Measurements from ENCODE around the gene ELF4. TPM values are rescaled to one million over a fixed set of nuclear protein-coding genes. Genes with fewer than 3 reads are reported as not detected.

ELF4 gene
- total and polyA plus RNA-seq, 10 of the 15 experiments (the other 5 are each of a cell fraction or from before 2014, with no cell fraction given) = 4.0 to 36.7 (median 22.6) TPM

DNA sequence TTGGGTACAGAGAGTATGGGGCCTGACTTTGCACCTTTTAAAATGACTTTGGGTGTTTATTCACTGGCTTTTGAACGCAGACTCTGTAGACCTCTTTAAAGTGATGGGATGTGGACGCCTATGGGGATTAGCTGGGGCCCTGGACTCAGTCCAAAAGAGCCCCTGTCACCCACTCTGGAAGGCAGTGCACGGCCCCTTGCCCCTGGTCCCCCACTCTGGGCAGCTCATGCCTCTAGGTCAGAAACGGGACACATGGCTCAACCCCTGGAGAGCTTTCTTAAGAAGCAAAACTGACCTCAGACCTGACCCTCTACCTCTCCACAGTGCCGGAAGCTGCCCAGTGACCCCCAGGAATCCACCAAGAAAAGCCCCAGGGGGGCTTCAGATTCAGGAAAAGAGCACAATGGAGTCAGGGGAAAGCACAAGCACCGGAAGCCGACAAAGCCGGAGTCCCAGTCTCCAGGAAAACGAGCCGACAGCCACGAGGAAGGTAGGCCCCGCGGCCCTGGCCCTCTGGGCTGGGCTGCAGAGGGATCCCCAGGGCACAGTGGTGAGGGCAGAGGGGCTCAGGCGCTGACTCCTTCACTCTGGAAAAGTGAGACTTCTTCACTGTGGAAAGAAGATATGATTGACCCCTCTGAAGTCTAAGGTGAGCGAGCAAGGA is 89.5 kb downstream of the ELF4 start:
- no peak for ATAC-seq
- intact Hi-C loops (cut with micrococcal nuclease; ENCODE audit: unreplicated experiment) = loop anchor here (5.0 kb wide), 1 partner anchor 113 kb away; the partner anchor contains the start of gene UTP14A

More for the DNA sequence above, 89.5 kb downstream of the ELF4 start:
- no peak for TF ChIP-seq ESRRA (IDR thresholded peaks at IDR 0.05; ENCODE audit: low read length)
- TF ChIP-seq CEBPB (IDR thresholded peaks at IDR 0.05; ENCODE audit: borderline replicate concordance in 1 of 2, low read depth in 2 of 2, low read length in 2 of 2) = no peak
- TF ChIP-seq POU2F2 (IDR thresholded peaks at IDR 0.05; ENCODE audit: borderline replicate concordance, low read depth, low read length) = no peak
- TF ChIP-seq, protein P1, sequence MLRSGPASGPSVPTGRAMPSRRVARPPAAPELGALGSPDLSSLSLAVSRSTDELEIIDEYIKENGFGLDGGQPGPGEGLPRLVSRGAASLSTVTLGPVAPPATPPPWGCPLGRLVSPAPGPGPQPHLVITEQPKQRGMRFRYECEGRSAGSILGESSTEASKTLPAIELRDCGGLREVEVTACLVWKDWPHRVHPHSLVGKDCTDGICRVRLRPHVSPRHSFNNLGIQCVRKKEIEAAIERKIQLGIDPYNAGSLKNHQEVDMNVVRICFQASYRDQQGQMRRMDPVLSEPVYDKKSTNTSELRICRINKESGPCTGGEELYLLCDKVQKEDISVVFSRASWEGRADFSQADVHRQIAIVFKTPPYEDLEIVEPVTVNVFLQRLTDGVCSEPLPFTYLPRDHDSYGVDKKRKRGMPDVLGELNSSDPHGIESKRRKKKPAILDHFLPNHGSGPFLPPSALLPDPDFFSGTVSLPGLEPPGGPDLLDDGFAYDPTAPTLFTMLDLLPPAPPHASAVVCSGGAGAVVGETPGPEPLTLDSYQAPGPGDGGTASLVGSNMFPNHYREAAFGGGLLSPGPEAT (IDR thresholded peaks at IDR 0.05; ENCODE audit: low read depth) = no peak
- no peak for TF ChIP-seq BACH1 (IDR thresholded peaks at IDR 0.05; ENCODE audit: borderline replicate concordance)
- no peak for TF ChIP-seq SUZ12 (IDR thresholded peaks at IDR 0.05; ENCODE audit: unreplicated experiment)
- TF ChIP-seq CUX1 (IDR thresholded peaks at IDR 0.05; ENCODE audit: insufficient replicate concordance, low read depth, low read length) = no peak
- no peak for TF ChIP-seq SIX5 (IDR thresholded peaks at IDR 0.05; ENCODE audit: low read depth, low read length, severe bottlenecking)
- TF ChIP-seq STAT1 (conservative IDR thresholded peaks at IDR 0.05) = no peak
- TF ChIP-seq YBX1 (IDR thresholded peaks at IDR 0.05) = no peak
- no peak for TF ChIP-seq SIN3A (IDR thresholded peaks at IDR 0.05; ENCODE audit: low read depth, low read length)
- TF ChIP-seq NR2C2 (IDR thresholded peaks at IDR 0.05; ENCODE audit: borderline replicate concordance, control insufficient read depth, insufficient read length, low read depth) = no peak
- TF ChIP-seq, protein P2, sequence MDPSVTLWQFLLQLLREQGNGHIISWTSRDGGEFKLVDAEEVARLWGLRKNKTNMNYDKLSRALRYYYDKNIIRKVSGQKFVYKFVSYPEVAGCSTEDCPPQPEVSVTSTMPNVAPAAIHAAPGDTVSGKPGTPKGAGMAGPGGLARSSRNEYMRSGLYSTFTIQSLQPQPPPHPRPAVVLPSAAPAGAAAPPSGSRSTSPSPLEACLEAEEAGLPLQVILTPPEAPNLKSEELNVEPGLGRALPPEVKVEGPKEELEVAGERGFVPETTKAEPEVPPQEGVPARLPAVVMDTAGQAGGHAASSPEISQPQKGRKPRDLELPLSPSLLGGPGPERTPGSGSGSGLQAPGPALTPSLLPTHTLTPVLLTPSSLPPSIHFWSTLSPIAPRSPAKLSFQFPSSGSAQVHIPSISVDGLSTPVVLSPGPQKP (IDR thresholded peaks at IDR 0.05; ENCODE audit: low read depth, low read length) = no peak
- Histone ChIP-seq H4K20me1 (ENCODE audit: control insufficient read depth, insufficient read depth) (no peaks in the 10 kb centered on the region), H3K79me2 (ENCODE audit: control insufficient read depth, insufficient read depth, low read length) (no peaks in the 10 kb centered on the region), H3K9me3 (replicated peaks; ENCODE audit: control insufficient read depth, insufficient read depth, low read length) (no peaks in the 10 kb centered on the region), H3K4me1 (ENCODE audit: control insufficient read depth, insufficient read depth, low read length) (no peaks in the 10 kb centered on the region), H2AFZ (ENCODE audit: control insufficient read depth, low read depth, low read length) (no peak overlapping the region), H3K9ac (ENCODE audit: control insufficient read depth, insufficient read depth, low read length) (no peak overlapping the region), H3K4me3 (no peak overlapping the region), H3K27ac (ENCODE audit: control insufficient read depth, insufficient read depth) (no peak overlapping the region), H3K4me2 (ENCODE audit: control insufficient read depth, insufficient read depth) (no peak overlapping the region), H3K27me3 (replicated peaks in 1 of 2; ENCODE audit: control insufficient read depth in 2 of 2, insufficient read depth in 2 of 2, low read length in 1 of 2) (no peaks in the 10 kb centered on the region; a peak in 1 of 4 replicates), H3K36me3 (ENCODE audit: control insufficient read depth in 2 of 2, insufficient read depth in 2 of 2, low read length in 1 of 2) (peaks cover 0 to 3% of the 10 kb centered on the region in 2 experiments; a peak in 2 of 4 replicates)
- ChIA-PET POLR2A (no interaction called here), CTCF (no interaction called here), SMC1A (ENCODE audit: uncharacterized antibody, unreplicated experiment) (no interaction called here), RAD21 (ENCODE audit: unreplicated experiment) (no interaction called here)
- no TSS peak for BruUV-seq (replicated peaks)
- no peak for FAIRE-seq
- 66% methylated on average over 15 of the region's 15 CpGs for WGBS (ENCODE audit: insufficient coverage, insufficient replicate concordance, low lambda C conversion rate, missing lambda C conversion rate)
- in situ Hi-C loops (cut with MboI) = no loop called here
- no peak for DNase-seq (ENCODE audit: low read depth, low spot score)

Measured in GM12878 (cell line).